IMR-90 (cell line): ENCODE data around the gene KCNIP3. TPM values are rescaled to one million over a fixed set of nuclear protein-coding genes. Genes with fewer than 3 reads are reported as not detected.

Source experiments
- ATAC-seq: fragments of 200-7000 bp; cut with Tn5 transposase; 2 replicates; pipeline ENCODE4 v1.9.1; 2020; ENCODE audit warnings: low read depth, mild to moderate bottlenecking, moderate library complexity
- BruUV-seq: library from RNA; stranded (reverse); fragments of 400-500 nt; replicated peaks from 2 replicates; lab custom pipeline; 2021; lab: Mats Ljungman, UMichigan
- CTCF ChIA-PET: fragments of 300-600 bp; formaldehyde crosslinking; extraction: SDS; loops from one replicate; lab custom pipeline; 2021; ENCODE audit warnings: antibody characterized with exemption; lab: Yijun Ruan, JAX
- POLR2A ChIA-PET: fragments of 300-600 bp; sonication (Branson Sonifier 250); formaldehyde crosslinking; loops from one replicate; lab custom pipeline; 2022; ENCODE audit warnings: antibody characterized with exemption; ENCODE audit not compliant: unreplicated experiment; lab: Charles Lee
- DNase-seq: peaks from one replicate; pipeline ENCODE4 v3.0.0; 2013
- H2AFZ ChIP-seq: replicated peaks from 2 replicates; pipeline ENCODE3; 2013; ENCODE audit warnings: low read length, mild to moderate bottlenecking; ENCODE audit not compliant: poor library complexity
- H2AK5ac ChIP-seq: 2 replicates; pipeline ENCODE4 v1.6.1; 2013; ENCODE audit warnings: low read depth, low read length, inconsistent platforms
- H2AK9ac ChIP-seq: replicated peaks from 2 replicates; pipeline ENCODE3; 2013; ENCODE audit warnings: mild to moderate bottlenecking, low read depth, low read length, moderate library complexity; ENCODE audit not compliant: poor library complexity
- H2BK120ac ChIP-seq: 2 replicates; pipeline ENCODE4 v1.6.1; 2013; ENCODE audit warnings: low read depth, low read length, inconsistent platforms
- H2BK15ac ChIP-seq: 3 replicates; pipeline ENCODE4 v1.6.1; 2013; ENCODE audit warnings: low read depth, low read length, inconsistent platforms
- H2BK20ac ChIP-seq: 2 replicates; pipeline ENCODE4 v1.6.1; 2013; ENCODE audit warnings: low read depth, mild to moderate bottlenecking, inconsistent platforms, low read length, moderate library complexity
- H2BK5ac ChIP-seq: 2 replicates; pipeline ENCODE4 v1.6.1; 2013; ENCODE audit warnings: mild to moderate bottlenecking, low read depth, low read length, inconsistent platforms; ENCODE audit not compliant: poor library complexity, severe bottlenecking
- H3K14ac ChIP-seq: replicated peaks from 2 replicates; pipeline ENCODE4 v1.6.1; 2013; ENCODE audit warnings: low read depth, low read length, inconsistent platforms
- H3K18ac ChIP-seq: 2 replicates; pipeline ENCODE4 v1.6.1; 2013; ENCODE audit warnings: low read depth, low read length, control low read depth
- H3K23ac ChIP-seq: 2 replicates; pipeline ENCODE4 v1.6.1; 2013; ENCODE audit warnings: low read depth, low read length, inconsistent platforms
- H3K27ac ChIP-seq: 2 replicates; pipeline ENCODE4 v1.5.1; 2013; ENCODE audit warnings: mild to moderate bottlenecking, control low read depth, low read length; ENCODE audit not compliant: insufficient read depth
- H3K27me3 ChIP-seq: 2 replicates; pipeline ENCODE4 v1.6.1; 2013; ENCODE audit warnings: low read length; ENCODE audit not compliant: control insufficient read depth, insufficient read depth
- H3K36me3 ChIP-seq: 2 replicates; pipeline ENCODE4 v1.6.1; 2013; ENCODE audit warnings: low read length, mixed read lengths; ENCODE audit not compliant: control insufficient read depth, insufficient read depth
- H3K4ac ChIP-seq: 2 replicates; pipeline ENCODE4 v1.6.1; 2013; ENCODE audit warnings: low read depth, low read length, inconsistent platforms
- H3K4me1 ChIP-seq: 2 replicates; pipeline ENCODE4 v1.6.1; 2013; ENCODE audit warnings: low read length, mixed read lengths; ENCODE audit not compliant: control insufficient read depth, insufficient read depth
- H3K4me2 ChIP-seq: 2 replicates; pipeline ENCODE4 v1.6.1; 2013; ENCODE audit warnings: low read depth, mild to moderate bottlenecking, control low read depth, low read length, moderate library complexity
- H3K4me3 ChIP-seq: 2 replicates; pipeline ENCODE4 v1.5.1; 2013; ENCODE audit warnings: low read depth, mild to moderate bottlenecking, control low read depth, low read length, moderate library complexity; ENCODE audit not compliant: insufficient read depth
- H3K56ac ChIP-seq: 2 replicates; pipeline ENCODE4 v1.6.1; 2013; ENCODE audit warnings: low read length, inconsistent platforms; ENCODE audit not compliant: insufficient read depth; ENCODE audit errors: extremely low read depth
- H3K79me1 ChIP-seq, 2 experiments: 2 replicates each; pipeline ENCODE4 v1.6.1; 2013; ENCODE audit warnings: low read length in 2 of 2, inconsistent platforms in 1 of 2, low read depth in 1 of 2
- H3K9ac ChIP-seq: 2 replicates; pipeline ENCODE4 v1.6.1; 2013; ENCODE audit warnings: low read depth, low read length, control low read depth
- H3K9me1 ChIP-seq: 2 replicates; pipeline ENCODE4 v1.6.1; 2013; ENCODE audit warnings: low read length, inconsistent platforms; ENCODE audit not compliant: insufficient read depth
- H3K9me3 ChIP-seq: 2 replicates; pipeline ENCODE4 v1.6.1; 2013; ENCODE audit warnings: low read length; ENCODE audit not compliant: control insufficient read depth, insufficient read depth
- H4K20me1 ChIP-seq: 2 replicates; pipeline ENCODE4 v1.6.1; 2013; ENCODE audit warnings: low read length, inconsistent platforms; ENCODE audit not compliant: insufficient read depth
- H4K5ac ChIP-seq: 2 replicates; pipeline ENCODE4 v1.6.1; 2013; ENCODE audit warnings: mild to moderate bottlenecking, low read depth, low read length, control low read depth
- H4K8ac ChIP-seq, 2 experiments: 2 replicates each; pipeline ENCODE4 v1.6.1; 2013; ENCODE audit warnings: low read depth in 2 of 2, low read length in 2 of 2, control low read depth in 1 of 2, inconsistent platforms in 1 of 2
- H4K91ac ChIP-seq: 2 replicates; pipeline ENCODE4 v1.6.1; 2013; ENCODE audit warnings: low read depth, low read length, inconsistent platforms; ENCODE audit not compliant: insufficient read depth
- BHLHE40 ChIP-seq: fragments of 150-350 bp; IDR thresholded peaks from 2 replicates; pipeline ENCODE4 v1.6.1; 2016; ENCODE audit warnings: mild to moderate bottlenecking, low read depth, low read length
- FOS ChIP-seq: fragments of 150-350 bp; IDR thresholded peaks from 2 replicates; pipeline ENCODE4 v1.6.1; 2016; ENCODE audit warnings: low read depth, low read length
- MAZ ChIP-seq: IDR thresholded peaks from 2 replicates; pipeline ENCODE4 v1.6.1; 2012; ENCODE audit warnings: low read depth, mild to moderate bottlenecking, low read length, improper control_type of control experiment, moderate library complexity, borderline replicate concordance
- NFE2L2 ChIP-seq: fragments of 150-350 bp; IDR thresholded peaks from 2 replicates; pipeline ENCODE4 v1.6.1; 2016; ENCODE audit warnings: low read depth, mild to moderate bottlenecking, low read length
- WGBS, 2 experiments: methylation state at CpG; one replicate each; pipeline versions ENCODE4 v1.1.5 to v1.1.7; 2013; ENCODE audit warnings: missing lambda C conversion rate in 2 of 2; ENCODE audit not compliant: insufficient read length in 1 of 2; ENCODE audit errors: extremely low coverage in 2 of 2; 5-methylcytosine and 5-hydroxymethylcytosine counted together
- dilution Hi-C: fragments of 300-500 bp; cut with HindIII; formaldehyde crosslinking; loops from one replicate; pipeline ENCODE4 v1.14.3; 2018; ENCODE audit warnings: low sequenced_read_pairs; ENCODE audit not compliant: unreplicated experiment
- in situ Hi-C: fragments of 300-500 bp; cut with MboI; formaldehyde crosslinking; loops from 3 replicates; pipeline ENCODE4 v1.14.3; 2019; ENCODE audit warnings: low sequenced_read_pairs, inconsistent platforms, mixed read lengths
- intact Hi-C: fragments of 100-400 bp; cut with micrococcal nuclease; formaldehyde crosslinking; loops from 2 replicates; pipeline ENCODE4 v1.10.0; 2022
- polyA plus RNA-seq, 3 experiments: library from polyadenylated mRNA; depleted of rRNA; stranded (reverse); fragments of >200 nt; gene quantifications; 2 replicates each; pipeline ENCODE4 v1.2.3, GENCODE V29; 2012; ENCODE audit warnings: low replicate concordance in 1 of 3
- total RNA-seq: library from RNA; depleted of rRNA; stranded (reverse); fragments of >200 nt; gene quantifications from 2 replicates; pipeline ENCODE4 v1.2.3, GENCODE V29; 2012

KCNIP3 gene
- total and polyA plus RNA-seq, 2 of the 4 experiments (the other 2 are of a cell fraction) = 0.72 to 1.4 TPM

GRCh38 chr2:95318431-95319220 lies 21.5 kb downstream of the KCNIP3 start:
- Histone ChIP-seq H4K91ac (no peak overlapping the region), H3K27ac (no peak overlapping the region), H3K9me1 (no peaks in the 10 kb centered on the region), H3K18ac (no peak overlapping the region), H2BK15ac (no peak overlapping the region), H3K9ac (no peak overlapping the region), H2BK120ac (no peak overlapping the region), H3K4ac (no peak overlapping the region), H2BK5ac (no peak overlapping the region), H3K36me3 (no peaks in the 10 kb centered on the region), H3K4me2 (no peak overlapping the region), H2BK20ac (no peak overlapping the region), H4K8ac (no peak overlapping the region), H3K27me3 (peaks cover 3% of the 10 kb centered on the region; the same call in 1 of the 2 replicates), H2AFZ (no peak overlapping the region), H2AK5ac (no peak overlapping the region), H4K5ac (no peak overlapping the region), H3K4me1 (peaks cover 9% of the 10 kb centered on the region; the same call in 1 of the 2 replicates), H3K4me3 (no peak overlapping the region), H3K79me1 (no peaks in the 10 kb centered on the region), H2AK9ac (no peak overlapping the region), H3K14ac (no peak overlapping the region), H3K56ac (no peak overlapping the region), H3K9me3 (no peaks in the 10 kb centered on the region), H3K23ac (no peak overlapping the region), H4K20me1 (no peaks in the 10 kb centered on the region)
- intact Hi-C loops (no loop called here), dilution Hi-C loops (no loop called here), in situ Hi-C loops (no loop called here)
- CTCF ChIA-PET = interaction anchor here (0.6 kb wide), 1 partner anchor 362 kb away, joined by 3 read pairs; no protein-coding TSS in a partner anchor
- POLR2A ChIA-PET = no interaction called here
- no peak for ATAC-seq
- BruUV-seq = no TSS peak
- TF ChIP-seq MAZ (no peak), FOS (no peak), NFE2L2 (no peak), BHLHE40 (no peak)
- no peak for DNase-seq
- 76% methylated on average over 6 of the region's 13 CpGs; no CpG with 5 or more reads in 1 of the 2 experiments for WGBS, 2 experiments
